Erythroblast (primary cell): ENCODE results near the gene SPTSSA.

Experiments used
- GATA1 ChIP-seq: IDR thresholded peaks from 2 replicates; pipeline ENCODE4 v1.6.1; 2011; ENCODE audit warnings: low read depth, mild to moderate bottlenecking, control low read depth, low read length, moderate library complexity
- POLR2A ChIP-seq: IDR thresholded peaks from 2 replicates; pipeline ENCODE4 v1.6.1; 2011; ENCODE audit warnings: mild to moderate bottlenecking, low read length

GRCh38 chr14:34484726-34485125, 22.7 kb upstream of the SPTSSA start:
- TF ChIP-seq POLR2A (no peak), GATA1 (no peak)
